ENCODE results near the gene IDH3A.

GRCh38 chr15:78212546-78213424 lies 63.6 kb downstream of the IDH3A start:
- TF ChIP-seq CTCF (conservative IDR thresholded peaks at IDR 0.05; ENCODE audit: low read length) (no peak), EZH2phosphoT487 (IDR thresholded peaks at IDR 0.05; ENCODE audit: borderline replicate concordance, low read depth, low read length) (no peak)
